GM21423 (cell line): ENCODE results near the gene SERPINB6.
"Not testable (repeated sequence)": the region's sequence is repeated elsewhere in the genome, so short reads cannot be mapped to it uniquely, and the experiment has no call there.

ENCODE experiments used
- ATAC-seq: cut with Tn5 transposase; IDR thresholded peaks from one replicate; pipeline ENCODE4 v1.9.1; 2021; ENCODE audit warnings: mild to moderate bottlenecking, moderate library complexity; ENCODE audit not compliant: unreplicated experiment

The SERPINB6 gene

DNA sequence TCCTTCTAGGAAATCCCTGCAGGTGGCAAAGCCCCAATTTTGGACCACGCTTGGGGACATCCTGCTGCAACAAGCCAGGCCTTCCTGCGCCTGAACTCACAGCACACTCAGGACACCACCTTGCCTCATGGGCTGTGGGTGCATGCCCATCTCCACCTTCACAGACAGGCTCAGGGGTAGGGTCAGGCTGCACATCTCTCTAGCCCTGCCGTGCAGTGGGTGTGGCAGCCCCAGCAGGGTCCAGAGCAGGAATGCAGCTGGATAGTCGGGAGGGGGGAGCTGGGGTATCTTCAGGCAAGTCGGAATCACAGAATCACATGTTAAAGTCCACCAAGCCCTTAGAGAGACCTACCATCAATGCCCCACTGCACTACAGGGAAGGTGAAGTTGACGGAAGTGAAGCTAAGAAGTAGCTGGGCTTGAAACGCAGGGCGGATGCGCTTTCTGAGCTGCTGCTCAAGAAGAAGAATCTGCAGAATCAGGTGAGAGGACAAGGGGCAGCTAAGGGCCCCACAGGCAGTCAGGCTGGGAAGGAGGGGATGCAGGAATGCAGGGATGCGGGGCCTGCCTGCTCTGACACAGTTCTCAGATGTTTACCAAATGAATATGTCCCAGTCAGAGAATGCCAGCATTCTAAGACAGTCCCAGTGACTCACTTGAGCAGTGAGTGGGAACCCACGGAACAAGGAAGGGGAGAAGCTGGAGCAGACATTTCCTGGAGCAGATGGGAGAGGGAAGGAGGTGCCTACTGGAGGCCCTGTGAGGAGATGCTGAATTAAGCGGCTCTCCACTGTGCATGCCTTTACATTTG is 11.3 kb downstream of the SERPINB6 start:
- ATAC-seq, result no peak

DNA sequence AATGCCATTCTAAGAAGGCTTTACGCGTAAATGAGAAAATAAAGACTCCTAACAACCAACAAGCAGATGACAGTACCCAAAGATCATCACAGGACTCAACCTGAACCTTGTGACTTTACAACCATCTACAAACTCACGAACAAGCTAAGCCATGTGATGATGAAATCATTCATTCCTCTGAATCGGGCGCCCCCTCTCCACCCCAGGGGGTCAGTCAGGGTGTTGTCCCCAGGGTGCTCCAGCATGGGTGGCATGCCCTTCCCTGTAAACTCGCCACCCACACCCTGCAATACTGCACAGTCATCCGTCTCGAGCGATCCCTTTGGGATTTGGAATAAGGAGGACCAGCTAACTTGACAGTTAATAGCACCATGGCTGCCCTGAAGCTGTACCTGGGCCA is 12.6 kb downstream of the SERPINB6 start:
- no peak for ATAC-seq

DNA sequence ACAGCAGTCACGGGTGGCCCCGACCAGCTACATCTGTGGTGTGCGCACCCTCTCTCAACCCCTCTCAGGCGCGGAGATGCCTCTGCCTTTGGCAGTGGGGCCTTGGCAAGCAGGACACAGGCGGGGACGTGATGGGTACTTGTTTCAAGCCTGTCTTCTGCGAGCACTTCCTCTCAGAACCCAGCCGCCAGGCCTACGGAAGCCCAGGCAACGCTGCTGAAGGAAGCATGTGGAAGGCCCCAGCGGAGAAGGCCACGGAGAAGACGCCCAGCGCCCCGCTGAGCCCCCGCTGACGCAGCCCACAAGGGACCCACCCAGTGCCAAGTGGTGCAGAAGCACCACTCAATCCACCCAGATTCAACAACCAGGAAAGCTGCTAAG is 13.0 kb downstream of the SERPINB6 start:
- ATAC-seq, result no peak

DNA sequence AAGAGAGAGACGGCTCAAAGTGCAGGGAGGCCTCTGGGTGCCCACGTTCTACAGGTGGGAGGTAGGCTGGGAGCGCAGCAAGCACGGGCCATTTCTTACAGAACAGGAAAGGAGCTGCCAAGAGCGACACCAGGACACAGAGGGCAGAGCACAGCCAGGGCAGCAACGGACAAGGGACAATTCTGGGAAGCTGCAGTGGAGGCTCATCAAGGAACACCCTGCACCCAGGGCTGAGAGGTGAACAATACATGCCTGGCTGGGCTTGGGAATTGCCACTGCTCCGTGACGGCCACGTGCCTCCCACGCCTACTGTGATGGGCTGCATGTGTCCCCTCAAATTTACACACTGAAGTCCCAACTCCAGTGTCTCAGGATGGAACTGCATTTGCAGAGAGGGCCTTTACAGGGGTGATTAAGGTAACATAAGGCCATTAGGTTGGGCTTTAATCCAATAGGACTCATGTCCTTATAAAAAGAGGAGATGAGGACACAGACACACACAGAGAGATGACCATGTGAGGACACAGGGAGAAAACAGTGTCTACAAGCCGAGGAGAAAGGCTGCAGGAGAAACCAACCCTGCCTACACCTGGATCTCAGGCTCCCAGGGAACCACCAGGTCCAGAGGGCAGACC is 13.6 kb downstream of the SERPINB6 start:
- ATAC-seq, result no peak

GRCh38 chr6:2956930-2957685 is 14.3 kb downstream of the SERPINB6 start:
- ATAC-seq, result no peak

- ATAC-seq, result no peak
These were observed 18.3 kb downstream of the SERPINB6 start for GRCh38 chr6:2953098-2953497.

DNA sequence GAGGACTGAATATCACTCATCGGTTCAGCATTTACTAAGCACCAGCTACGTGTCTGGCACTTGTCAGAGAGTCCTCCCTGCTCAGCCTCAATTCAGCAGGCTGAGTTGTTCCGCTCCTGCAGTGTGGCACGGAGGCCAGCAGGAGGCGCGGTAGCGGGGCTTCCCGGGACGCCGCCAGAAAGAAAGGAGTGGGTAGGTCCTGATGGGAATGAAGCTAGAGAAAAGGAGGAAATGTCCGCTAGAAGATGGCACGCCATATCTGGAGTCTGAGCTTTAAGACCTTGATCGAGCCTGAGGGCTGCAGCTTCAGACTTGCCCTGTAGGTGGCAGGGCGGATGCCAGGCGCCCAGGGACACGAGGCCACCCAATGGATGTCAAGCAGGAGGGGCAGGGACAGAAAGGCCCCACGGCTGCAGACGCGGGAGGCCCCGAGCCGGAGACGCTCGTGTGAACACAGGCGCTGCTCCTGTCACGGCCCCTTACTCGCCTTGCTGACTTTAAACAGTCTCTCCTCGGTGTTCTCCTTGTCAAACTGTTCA is 18.7 kb downstream of the SERPINB6 start:
- ATAC-seq, result no peak

DNA sequence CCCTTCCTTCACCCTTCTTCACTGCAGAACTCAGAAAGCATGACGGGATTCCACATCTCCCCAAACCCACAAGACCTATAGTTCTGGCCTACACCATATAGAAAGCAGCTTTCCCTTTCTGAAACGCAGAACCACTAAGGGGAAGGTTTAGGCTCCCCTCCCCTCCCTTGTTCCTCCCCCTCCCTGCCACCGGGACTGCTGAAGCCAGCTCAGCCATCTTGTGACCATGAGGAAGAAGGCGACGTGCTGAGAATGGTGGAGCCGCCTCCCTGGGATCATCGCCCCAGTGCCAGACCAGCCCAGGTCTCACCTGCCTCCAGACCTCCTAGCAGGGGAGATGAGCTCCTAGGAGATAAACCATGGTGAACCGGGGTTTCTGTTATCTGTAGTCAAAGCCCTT is 19.6 kb downstream of the SERPINB6 start:
- no peak for ATAC-seq

DNA sequence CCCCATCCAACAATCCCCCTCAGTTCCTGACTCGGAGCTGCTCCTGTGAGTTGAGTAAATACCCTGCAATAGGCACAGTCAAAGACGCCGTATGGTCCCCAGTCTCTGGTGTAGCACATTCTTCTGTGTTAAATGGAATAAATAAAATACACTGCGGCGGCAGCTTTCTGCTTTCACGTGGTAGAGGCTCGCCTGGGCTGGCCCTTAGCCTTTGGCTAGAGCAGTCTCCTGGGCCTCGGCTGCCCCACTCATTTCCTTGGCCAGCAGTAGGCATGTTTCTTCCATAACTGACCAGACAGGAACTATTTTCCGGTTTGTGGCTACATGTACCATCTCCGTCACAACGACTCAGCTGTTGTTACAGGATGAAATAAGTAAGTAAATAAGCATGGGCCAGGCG is 20.7 kb downstream of the SERPINB6 start:
- ATAC-seq, result no peak

DNA sequence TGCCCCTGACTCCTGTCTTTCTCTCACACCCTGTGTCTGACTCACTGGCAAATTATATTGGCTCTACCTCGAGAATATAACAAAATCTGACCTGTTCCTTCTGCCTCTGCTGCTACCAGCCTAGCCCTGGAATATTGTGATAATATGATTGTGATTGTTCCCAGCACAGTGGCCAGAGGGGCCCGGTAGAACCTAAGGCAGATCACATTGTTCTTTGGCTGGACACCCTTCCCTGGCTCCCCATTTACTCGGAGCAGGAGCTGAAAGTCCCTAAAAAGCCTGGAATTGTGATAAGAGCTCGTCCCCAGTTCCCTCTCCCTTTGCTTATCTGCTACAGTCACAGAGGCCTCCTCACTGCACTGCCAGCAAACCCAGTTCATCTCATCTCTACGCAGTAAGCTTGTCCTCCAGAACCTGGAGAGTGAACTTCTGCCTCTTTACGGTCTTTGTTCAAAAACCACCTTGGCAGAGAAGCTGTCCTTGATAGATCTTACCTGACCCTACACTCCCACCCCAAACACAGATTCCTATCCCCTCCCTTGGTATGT is 21.8 kb downstream of the SERPINB6 start:
- ATAC-seq, result no peak

GRCh38 chr6:2949121-2949520 is 22.2 kb downstream of the SERPINB6 start:
- ATAC-seq, result no peak

- ATAC-seq, result no peak
These were observed 22.9 kb downstream of the SERPINB6 start for GRCh38 chr6:2948228-2949025.

- ATAC-seq, result no peak
These were observed 23.9 kb downstream of the SERPINB6 start for GRCh38 chr6:2947445-2947844.

DNA sequence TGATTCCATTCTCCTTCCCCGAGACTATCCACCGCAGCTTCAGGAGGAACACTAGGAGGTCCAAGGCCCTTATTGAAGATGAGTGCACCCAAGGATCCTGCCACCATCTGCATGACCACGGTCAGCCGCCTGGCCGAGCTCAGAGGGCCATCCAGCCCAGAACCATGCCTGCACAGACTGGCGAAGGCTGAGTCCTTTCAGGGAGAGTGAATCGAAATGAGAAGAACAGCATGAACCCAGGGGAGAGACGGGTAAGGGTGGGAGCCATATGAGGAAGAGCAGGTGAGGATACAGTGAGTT is 26.3 kb downstream of the SERPINB6 start:
- no peak for ATAC-seq

DNA sequence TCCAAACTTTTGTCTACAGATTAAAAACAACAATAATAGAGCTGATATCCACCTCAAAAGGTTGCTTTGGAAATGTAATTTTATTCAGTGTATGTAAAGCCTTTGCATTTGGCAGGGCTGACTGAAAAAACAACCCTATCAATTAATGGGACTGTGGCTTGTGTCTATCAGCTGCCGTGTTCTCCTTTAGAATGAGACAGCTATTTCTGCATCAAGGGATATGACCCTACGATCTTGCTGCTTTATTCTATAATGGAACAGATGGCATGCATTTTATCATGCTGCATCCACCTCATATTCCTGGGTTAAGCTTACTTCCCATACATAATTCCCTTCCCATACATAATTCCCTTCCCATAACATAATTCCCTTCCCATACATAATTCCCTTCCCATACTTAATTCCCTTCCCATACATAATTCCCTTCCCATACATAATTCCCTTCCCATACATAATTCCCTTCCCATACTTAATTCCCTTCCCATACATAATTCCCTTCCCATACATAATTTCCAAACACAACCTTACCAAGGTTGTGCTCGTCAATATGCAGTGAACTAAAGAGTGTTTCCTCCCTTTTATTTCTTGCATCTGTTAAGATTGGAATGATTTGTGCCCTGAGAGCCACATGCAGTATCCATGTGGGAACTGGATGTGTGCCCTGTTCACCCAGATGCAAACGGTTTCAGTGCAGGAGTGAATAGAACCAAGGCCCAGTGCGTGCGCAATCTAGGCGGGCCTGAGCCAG is 26.8 kb downstream of the SERPINB6 start:
- ATAC-seq, result no peak

- ATAC-seq, result no peak
These were observed 27.8 kb downstream of the SERPINB6 start for GRCh38 chr6:2943564-2943955.

- ATAC-seq, result no peak
These were observed 28.3 kb downstream of the SERPINB6 start for GRCh38 chr6:2942914-2943563.

GRCh38 chr6:2942116-2942515 is 29.3 kb downstream of the SERPINB6 start:
- ATAC-seq, result not testable (repeated sequence)

GRCh38 chr6:2940851-2941250 is 30.5 kb downstream of the SERPINB6 start:
- no peak for ATAC-seq
